Fibroblast of villous mesenchyme (primary cell): Measurements from ENCODE around the gene OTOGL. TPM values are rescaled to one million over a fixed set of nuclear protein-coding genes. Genes with fewer than 3 reads are reported as not detected.

Source experiments
- DNase-seq: peaks from one replicate; pipeline ENCODE4 v3.0.0-alpha.2; 2010; ENCODE audit warnings: low read depth
- H3K4me3 ChIP-seq: 2 replicates; pipeline ENCODE4 v1.5.1; 2011; ENCODE audit warnings: low read depth, mild to moderate bottlenecking, low read length
- total RNA-seq: library from RNA; depleted of rRNA; stranded (reverse); fragments of >200 nt; gene quantifications from 2 replicates; pipeline ENCODE4 v1.2.3, GENCODE V29; 2012
- TF ChIP-seq, protein P1 (sequence below): IDR thresholded peaks from 2 replicates; pipeline ENCODE4 v1.5.1; 2012; ENCODE audit warnings: low read depth, mild to moderate bottlenecking, low read length; ENCODE audit not compliant: insufficient read depth

The OTOGL gene
- total RNA-seq, 1 donor, result under 0.01 TPM

DNA sequence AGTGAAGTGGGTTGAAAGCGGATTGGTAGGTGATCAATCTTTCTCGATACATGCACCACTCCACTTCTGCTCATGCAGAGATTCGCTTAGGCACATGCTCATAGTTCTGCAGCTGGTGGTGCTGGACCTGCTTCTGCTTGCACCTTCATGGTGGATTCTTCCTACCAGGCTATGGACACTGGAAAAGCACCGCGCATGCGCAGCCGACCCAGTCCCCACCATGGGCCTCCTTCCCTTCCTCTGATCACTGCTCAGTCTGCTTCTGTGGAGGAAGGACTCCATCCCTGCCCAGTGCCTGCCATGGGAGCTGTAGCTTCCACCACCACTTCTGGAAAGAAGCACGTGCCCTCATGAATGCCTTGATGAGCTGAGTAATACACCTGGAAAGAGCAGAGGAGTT, 282.9 kb downstream of the OTOGL start:
- TF ChIP-seq, protein P1, sequence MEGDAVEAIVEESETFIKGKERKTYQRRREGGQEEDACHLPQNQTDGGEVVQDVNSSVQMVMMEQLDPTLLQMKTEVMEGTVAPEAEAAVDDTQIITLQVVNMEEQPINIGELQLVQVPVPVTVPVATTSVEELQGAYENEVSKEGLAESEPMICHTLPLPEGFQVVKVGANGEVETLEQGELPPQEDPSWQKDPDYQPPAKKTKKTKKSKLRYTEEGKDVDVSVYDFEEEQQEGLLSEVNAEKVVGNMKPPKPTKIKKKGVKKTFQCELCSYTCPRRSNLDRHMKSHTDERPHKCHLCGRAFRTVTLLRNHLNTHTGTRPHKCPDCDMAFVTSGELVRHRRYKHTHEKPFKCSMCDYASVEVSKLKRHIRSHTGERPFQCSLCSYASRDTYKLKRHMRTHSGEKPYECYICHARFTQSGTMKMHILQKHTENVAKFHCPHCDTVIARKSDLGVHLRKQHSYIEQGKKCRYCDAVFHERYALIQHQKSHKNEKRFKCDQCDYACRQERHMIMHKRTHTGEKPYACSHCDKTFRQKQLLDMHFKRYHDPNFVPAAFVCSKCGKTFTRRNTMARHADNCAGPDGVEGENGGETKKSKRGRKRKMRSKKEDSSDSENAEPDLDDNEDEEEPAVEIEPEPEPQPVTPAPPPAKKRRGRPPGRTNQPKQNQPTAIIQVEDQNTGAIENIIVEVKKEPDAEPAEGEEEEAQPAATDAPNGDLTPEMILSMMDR, result no peak
- no peak overlapping the region for H3K4me3 ChIP-seq
- DNase-seq, result no peak

DNA sequence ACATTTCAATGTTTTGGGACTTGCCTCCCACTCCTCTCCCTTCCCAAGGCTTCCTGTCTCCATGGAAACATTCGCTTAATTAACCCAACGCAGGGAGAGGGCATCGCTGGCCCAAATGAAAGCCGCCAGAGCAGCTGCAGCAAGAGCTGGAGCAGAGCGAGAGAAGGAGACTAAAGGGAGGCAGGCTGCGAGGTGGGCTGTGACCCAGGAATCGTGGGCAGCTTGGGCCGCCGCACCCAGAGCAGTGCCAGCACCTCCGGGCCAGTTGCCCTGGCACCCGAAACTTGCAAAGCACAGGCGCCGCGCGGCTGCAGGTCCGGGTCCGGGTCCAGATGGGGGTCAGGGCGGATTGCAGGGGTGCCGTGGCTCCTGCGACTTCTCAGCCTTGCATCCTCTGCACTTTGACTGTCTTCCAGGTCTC, 301.2 kb downstream of the OTOGL start:
- H3K4me3 ChIP-seq, result peak overlapping the region; percentile 39
- no peak for DNase-seq
- TF ChIP-seq, protein P1, result no peak

DNA sequence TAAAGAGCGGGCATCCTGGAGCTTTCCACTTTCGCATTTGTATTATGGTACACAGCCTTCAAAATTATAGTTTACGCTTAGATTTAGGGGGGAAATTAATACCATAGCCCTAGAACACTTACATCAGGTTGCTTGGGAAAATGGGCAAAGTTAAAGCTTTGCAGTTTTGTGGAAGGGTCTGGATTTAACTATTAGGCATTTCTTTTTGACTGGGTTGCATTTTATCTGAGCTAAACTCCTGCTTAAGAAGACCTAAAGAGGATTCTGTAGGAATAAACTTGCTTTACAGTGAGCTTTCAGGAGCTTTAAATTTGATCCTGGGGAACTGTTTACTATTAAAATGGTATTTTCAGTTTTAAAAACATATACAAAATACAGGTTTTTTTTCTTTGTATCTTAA, 301.9 kb downstream of the OTOGL start:
- DNase-seq, result no peak
- no peak overlapping the region for H3K4me3 ChIP-seq
- TF ChIP-seq, protein P1, result no peak

DNA sequence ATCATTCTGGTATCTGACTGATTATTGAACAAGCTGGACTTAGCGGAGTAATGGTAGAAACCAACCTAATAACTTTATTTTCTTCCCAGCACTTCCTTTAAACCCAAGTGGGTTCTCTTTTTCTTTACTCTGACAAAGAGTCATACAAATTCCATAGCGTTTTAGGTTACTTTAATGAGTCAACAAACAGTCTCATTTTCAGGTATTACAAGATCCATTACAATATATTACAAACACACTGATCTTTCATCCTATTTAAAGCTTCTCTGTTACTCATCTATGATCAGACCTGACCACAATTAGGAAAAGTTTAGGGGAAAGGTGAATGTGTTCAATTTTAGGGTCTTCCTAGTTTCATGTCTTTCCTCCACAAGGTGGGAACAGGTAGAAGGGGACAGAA, 305.3 kb downstream of the OTOGL start:
- DNase-seq, result no peak
- TF ChIP-seq, protein P1, result no peak
- H3K4me3 ChIP-seq, result no peak overlapping the region

DNA sequence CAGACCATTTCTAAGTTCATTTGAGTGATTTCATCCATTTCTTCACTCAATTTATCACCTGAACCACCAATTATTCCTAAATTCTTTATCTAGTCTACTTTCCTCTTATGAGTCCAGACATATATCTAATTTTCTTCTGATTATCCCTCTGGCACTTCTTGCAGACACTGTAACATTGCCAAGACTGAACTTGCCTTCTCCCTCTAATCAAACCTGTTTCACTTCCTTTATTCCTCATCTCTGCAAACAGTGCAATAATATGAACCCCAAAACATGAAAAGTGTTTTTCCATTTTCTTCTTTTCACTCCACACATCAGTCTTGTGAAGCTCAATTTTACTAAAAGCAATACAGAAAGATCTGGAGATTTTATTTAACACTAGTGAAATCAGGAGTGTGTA, 306.9 kb downstream of the OTOGL start:
- DNase-seq, result no peak
- H3K4me3 ChIP-seq, result no peak overlapping the region
- TF ChIP-seq, protein P1, result no peak

DNA sequence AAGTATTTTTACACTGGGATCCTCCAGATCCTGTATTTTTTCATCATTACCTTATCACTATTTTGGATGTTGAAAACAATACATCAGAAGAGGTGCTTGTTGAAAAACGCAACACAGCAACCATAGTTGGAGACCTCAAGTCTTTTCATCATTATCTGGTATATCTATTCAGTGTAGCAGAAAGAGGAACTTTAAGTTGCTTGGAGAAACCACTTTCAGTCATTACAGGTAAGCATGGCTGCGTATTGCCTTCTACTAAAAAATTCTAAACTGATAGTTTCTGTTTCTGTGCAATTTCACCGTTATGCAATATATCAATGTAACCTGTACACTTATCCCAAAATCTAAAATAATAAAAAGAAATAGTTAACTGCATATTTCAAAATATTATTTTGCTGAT, 312.4 kb downstream of the OTOGL start:
- H3K4me3 ChIP-seq, result no peak overlapping the region
- TF ChIP-seq, protein P1, result no peak
- no peak for DNase-seq

DNA sequence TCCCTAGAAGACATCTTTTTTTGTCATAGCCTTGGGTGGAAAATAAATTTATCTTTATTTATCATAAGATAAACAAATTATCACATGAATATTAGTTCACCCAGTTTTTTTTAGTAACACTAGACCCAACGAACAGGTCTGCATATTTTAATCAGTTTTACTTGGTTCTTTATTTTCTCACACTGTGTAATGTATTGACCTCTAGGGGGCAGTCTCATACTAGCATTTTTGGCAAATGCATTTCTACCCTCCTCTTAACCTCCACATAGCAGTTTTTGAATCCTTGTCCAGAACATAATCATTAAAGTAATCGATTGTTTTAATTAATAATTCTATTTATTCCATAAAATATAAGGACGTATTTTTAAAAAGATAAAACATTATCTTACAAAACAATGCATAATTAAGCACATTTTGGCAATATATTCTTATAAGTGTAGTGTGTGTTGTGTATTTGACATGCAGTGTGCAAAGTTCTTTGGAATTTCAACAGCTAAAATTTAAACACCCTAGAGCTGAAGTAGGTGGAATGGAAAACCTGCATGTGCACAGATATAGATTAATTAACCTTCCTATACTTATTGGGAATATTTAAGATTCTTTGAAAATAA, 313.1 kb downstream of the OTOGL start:
- no peak overlapping the region for H3K4me3 ChIP-seq
- peak; percentile 70 for DNase-seq
- TF ChIP-seq, protein P1, result peak; percentile 72
